GM12891 (cell line): Measurements from ENCODE around the gene DAP3.

Experiments
- POLR2A ChIP-seq: IDR thresholded peaks from 2 replicates; pipeline ENCODE4 v1.6.1; 2011; ENCODE audit warnings: low read depth, low read length, control low read depth
- POLR2AphosphoS5 ChIP-seq: IDR thresholded peaks from 2 replicates; pipeline ENCODE4 v1.6.1; 2011; ENCODE audit warnings: low read depth, low read length, control low read depth
- TAF1 ChIP-seq: IDR thresholded peaks from 2 replicates; pipeline ENCODE4 v1.6.1; 2011; ENCODE audit warnings: low read depth, low read length, control low read depth

DNA sequence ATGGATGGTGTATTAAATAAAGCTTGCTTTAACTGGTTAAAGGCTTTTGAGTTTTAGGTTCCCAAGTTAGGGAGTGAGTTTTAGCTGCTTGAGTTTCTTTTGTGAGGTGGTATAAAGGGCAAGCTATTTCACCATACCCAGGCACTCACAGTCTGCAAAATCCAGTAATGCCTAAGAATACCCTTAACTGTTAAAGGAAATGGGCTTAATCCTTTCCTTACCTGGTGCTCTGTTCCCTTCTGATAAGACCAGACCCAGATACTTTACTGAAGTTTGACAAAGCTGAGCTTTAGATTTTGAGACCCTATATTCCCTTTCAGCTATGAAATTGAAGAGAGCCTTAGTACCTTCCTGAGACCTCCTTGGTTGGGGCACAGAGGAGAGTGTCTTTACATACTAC is 48.5 kb upstream of the DAP3 start:
- TF ChIP-seq TAF1 (no peak), POLR2AphosphoS5 (no peak), POLR2A (no peak)
